ENCODE measurements around the gene LRFN3. TPM values are rescaled to one million over a fixed set of nuclear protein-coding genes. Genes with fewer than 3 reads are reported as not detected.
"Not testable (repeated sequence)": the region's sequence is repeated elsewhere in the genome, so short reads cannot be mapped to it uniquely, and the experiment has no call there.

LRFN3 gene
- polyA plus RNA-seq (2014; cell fraction: cytosol; rRNA removed) = 3.2 and 3.9 TPM in 2 replicates
- 2.3 and 3.3 TPM in 2 replicates for polyA plus RNA-seq (2014; cell fraction: nucleus; rRNA removed)

- DNase-seq (ENCODE audit: low spot score) = peak; percentile 74
Measured at GRCh38 chr19:35935911-35936737, at the start of gene LRFN3. Gene LRFN3, plus strand, starts transcription at chr19:35936374. Its CDS starts 3,052 bp downstream, at chr19:35939426.

GRCh38 chr19:35887197-35887596 is 49.0 kb upstream of the LRFN3 start:
- DNase-seq (ENCODE audit: low spot score) = no peak

- no peak for DNase-seq (ENCODE audit: low spot score)
Measured at GRCh38 chr19:35888398-35888797, 47.8 kb upstream of the LRFN3 start.

- DNase-seq (ENCODE audit: low spot score) = no peak
Measured at GRCh38 chr19:35889370-35890112, 46.6 kb upstream of the LRFN3 start.

- no peak for DNase-seq (ENCODE audit: low spot score)
Measured at GRCh38 chr19:35890113-35890650, 46.0 kb upstream of the LRFN3 start.

- DNase-seq (ENCODE audit: low spot score) = not testable (repeated sequence)
Measured at GRCh38 chr19:35891819-35892218, 44.4 kb upstream of the LRFN3 start.

GRCh38 chr19:35894342-35894741 is 41.8 kb upstream of the LRFN3 start:
- DNase-seq (ENCODE audit: low spot score) = no peak

- no peak for DNase-seq (ENCODE audit: low spot score)
Measured at GRCh38 chr19:35895911-35896642, 40.1 kb upstream of the LRFN3 start.

GRCh38 chr19:35896643-35897040 is 39.5 kb upstream of the LRFN3 start:
- DNase-seq (ENCODE audit: low spot score) = no peak

- no peak for DNase-seq (ENCODE audit: low spot score)
Measured at GRCh38 chr19:35897706-35898451, 38.3 kb upstream of the LRFN3 start.

- no peak for DNase-seq (ENCODE audit: low spot score)
Measured at GRCh38 chr19:35898499-35898809, 37.7 kb upstream of the LRFN3 start.

- peak; percentile 65 for DNase-seq (ENCODE audit: low spot score)
Measured at GRCh38 chr19:35899547-35900214, 36.5 kb upstream of the LRFN3 start.

GRCh38 chr19:35901055-35901644 is 35.0 kb upstream of the LRFN3 start:
- no peak for DNase-seq (ENCODE audit: low spot score)

GRCh38 chr19:35901854-35902661 is 34.1 kb upstream of the LRFN3 start, which contains the start of gene HCST:
Gene HCST, plus strand, starts transcription at chr19:35902529. Its CDS starts 65 bp downstream, at chr19:35902594.
- DNase-seq (ENCODE audit: low spot score) = no peak

GRCh38 chr19:35902870-35903475 is 33.2 kb upstream of the LRFN3 start:
- DNase-seq (ENCODE audit: low spot score) = no peak

- DNase-seq (ENCODE audit: low spot score) = peak; percentile 72
Measured at GRCh38 chr19:35903550-35904179, 32.5 kb upstream of the LRFN3 start.

- no peak for DNase-seq (ENCODE audit: low spot score)
Measured at GRCh38 chr19:35904311-35905068, 31.7 kb upstream of the LRFN3 start.

Measured in SK-N-DZ (cell line).